HG03439 (cell line): ENCODE measurements around the gene ICAM2.
"Not testable (repeated sequence)": the region's sequence is repeated elsewhere in the genome, so short reads cannot be mapped to it uniquely, and the experiment has no call there.

Experiments used
- ATAC-seq: cut with Tn5 transposase; IDR thresholded peaks from one replicate; pipeline ENCODE4 v1.9.1; 2021; ENCODE audit warnings: mild to moderate bottlenecking, moderate library complexity; ENCODE audit not compliant: unreplicated experiment

ICAM2 gene

DNA sequence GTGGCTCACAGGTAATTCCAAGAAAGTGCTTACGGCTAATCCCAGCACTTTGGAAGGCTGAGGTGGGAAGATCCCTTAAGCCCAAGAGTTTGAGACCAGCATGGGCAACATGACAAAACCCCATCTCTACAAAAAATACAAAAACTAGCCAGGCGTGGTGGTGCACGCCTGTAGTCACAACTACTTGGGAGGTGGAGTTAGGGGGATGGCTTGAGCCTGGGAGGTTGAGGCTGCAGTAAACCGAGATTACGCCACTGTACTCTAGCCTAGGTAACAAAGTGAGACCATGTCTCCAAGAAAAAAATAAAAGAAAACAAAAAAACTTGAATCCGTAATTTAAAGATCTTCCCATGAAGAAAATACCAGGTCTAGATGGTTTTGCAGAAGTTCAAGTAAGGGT lies 5.0 kb downstream of the ICAM2 start:
- no peak for ATAC-seq

DNA sequence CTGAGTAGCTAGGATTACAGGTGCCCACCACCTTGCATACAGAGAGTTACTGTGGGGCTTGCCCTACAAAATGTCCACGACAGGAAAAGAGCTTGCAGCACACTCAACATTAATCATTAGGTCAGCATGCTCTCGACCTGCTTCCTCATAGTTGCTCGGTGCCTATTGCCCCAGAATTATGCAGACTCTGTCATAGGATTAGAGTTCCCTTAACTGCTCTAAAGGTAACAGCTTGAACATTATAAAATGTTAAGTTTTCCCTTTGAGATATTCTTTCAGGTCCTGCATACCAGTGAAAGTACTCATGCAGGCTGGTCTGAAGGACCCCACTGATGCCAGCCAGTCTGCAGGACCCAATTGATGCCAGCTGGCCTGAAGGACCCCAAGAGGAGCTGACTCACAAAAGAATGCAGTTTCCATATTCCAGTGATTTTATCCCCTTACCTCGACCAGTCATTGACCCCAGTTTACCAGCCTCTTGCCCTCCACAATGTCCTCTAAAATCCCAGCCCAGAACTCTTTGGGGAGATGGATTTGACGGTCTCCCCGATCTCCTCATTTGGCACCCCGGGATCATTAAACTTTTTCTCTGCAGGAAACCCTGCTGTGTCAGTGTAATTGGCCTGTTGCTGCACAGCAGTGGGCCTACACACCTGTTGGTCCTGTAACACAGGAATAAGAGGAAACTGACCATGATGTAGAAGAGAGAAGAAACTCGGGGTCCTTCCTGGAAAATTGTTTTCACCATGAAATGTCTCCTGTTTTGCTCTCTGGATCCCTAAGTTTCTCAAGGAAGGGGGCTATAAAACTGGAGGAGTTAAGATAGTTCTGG lies 10.6 kb downstream of the ICAM2 start:
- no peak for ATAC-seq

DNA sequence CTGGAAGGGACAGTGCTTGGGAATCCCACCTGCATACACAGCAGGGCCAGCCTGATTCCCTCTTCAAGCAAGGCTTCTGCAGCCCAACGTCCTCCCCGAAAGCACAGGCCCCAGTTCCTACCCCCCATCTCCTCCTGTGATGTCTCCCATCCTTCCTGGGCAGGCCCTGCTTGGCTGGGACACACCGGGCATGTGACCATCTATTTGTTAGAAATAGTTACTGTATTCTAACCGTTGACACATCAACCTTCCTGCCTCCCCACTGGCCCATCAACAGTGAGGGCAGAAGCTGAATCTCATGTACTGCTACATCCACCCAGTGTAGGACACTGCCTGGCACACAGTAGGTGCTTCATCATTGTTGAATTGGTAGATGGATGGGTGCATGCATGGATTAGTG lies 11.6 kb downstream of the ICAM2 start:
- no peak for ATAC-seq

DNA sequence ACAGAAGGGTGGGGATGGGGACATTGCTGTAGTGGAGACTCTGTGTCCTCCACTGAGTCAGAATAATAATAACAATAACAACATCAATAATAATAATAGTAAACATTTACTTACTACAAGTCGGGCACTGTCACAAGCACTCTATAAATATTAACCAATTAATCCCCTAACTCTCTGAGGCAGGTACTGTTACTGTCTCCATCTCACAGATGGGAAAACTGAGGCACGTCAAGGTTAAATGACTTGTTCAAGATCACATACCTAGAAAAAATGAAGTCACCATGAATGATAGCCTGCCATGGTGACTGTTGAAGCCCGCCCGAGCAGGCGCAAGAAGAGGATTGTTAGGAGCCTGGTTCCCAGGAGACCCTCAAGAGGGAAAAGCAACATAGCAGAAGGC lies 12.1 kb downstream of the ICAM2 start:
- no peak for ATAC-seq

DNA sequence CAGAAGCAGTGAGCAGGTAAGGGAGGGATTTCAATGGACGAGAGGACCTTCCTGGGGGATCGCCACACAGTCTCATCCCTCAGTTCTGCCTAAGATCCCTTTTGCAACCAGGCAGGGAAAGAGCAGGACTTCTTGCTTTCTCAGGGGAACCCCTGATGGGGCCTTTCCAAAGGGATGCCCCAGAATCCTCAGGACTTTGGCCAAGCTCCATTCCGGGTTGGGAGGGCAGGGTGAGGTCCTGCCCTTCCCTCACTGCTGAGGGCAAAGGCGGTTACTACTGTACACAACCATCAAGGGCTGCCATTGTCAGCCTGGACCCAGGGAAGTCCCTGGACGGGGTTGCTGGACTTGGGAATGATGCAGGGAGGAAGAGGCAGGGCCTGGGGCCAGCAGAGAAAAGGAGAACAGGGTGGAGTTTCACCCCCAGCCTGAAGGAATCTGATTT lies 12.6 kb downstream of the ICAM2 start:
- ATAC-seq: no peak

DNA sequence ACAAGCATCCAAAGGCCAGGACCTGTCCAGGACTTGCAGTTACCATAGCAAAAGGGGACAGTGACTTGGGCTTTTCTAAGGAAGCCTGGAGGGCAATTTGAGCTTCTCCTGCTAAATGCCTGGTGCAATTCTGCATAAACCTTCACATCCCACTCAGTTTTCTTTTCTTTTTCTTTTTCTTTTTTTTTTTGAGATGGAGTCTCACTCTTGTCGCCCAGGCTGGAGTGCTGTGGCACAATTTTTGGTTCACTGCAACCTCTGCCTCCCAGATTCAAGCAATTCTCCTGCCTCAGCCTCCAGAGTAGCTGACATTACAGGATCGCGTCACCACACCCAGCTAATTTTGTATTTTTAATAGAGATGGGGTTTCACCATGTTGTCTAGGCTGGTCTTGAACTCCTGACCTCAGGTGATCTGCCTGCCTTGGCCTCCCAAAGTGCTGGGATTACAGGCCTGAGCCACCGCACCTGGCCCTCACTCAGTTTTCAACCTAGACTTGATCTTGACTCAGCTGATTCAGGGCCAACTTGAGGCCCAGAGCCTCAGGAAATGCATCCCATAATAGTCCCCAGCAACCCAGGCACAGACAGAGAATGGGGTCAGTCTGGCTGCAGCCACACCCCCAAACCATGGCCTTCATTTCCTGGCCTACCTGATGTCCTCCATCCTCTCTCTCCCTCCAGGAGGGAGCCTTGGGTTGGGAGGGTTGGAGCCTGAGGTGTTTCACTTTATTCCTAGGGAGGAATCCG lies 13.2 kb downstream of the ICAM2 start:
- not testable (repeated sequence) for ATAC-seq

DNA sequence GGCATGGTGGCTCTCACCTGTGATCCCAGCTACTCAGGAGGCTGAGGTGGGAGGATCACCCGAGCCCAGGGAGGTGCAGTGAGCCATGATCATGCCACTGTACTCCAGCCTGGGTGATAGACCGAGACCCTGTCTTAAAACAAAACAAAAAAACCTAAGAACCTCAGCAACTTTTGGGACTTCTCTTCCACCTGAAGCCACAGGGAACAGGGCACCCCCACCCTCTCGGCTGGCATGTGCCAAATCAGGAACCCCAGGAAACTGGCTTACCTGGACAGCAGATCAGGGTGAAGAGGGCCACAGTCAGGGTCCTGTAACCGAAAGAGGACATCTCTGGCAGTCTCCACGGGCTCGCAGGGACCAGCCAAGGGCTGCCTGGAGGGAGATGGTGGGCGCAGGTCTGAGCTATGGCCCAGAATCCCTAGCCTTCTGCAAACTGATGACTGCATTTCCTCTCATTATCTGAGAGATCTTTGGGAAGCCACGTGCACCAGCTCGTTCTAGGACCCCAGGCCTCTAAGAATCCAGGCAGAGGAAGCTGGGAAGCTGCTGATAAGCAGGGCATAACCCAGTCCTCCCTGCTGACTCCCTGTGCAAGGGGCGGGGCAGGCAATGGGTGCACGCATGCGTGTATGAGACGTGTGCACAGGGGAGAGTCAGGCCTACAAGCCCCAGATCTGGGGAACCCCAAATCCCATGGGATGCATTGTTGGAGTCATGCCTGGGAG lies 13.9 kb downstream of the ICAM2 start:
- ATAC-seq: no peak

DNA sequence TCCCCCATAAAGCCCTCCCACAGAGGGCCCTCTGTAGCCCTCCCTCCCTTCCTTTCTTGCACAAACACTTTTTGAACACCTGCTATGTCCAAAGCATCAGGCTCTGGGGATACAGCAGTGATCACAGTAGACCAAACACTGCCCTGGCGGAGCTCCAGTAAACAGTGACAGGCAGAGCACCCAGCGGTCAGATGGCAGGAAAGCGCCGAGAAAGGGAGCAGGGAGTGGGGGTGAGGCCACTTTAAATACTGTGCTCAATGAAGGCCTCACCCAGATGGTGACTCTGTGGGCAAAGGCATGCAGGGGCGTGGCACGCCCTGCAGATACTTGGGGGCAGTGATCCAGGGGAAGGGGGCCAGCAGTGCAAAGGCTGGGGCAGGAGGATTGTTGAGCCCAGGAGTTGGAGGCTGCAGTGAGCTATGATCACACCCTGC lies 14.7 kb downstream of the ICAM2 start:
- ATAC-seq: no peak

DNA sequence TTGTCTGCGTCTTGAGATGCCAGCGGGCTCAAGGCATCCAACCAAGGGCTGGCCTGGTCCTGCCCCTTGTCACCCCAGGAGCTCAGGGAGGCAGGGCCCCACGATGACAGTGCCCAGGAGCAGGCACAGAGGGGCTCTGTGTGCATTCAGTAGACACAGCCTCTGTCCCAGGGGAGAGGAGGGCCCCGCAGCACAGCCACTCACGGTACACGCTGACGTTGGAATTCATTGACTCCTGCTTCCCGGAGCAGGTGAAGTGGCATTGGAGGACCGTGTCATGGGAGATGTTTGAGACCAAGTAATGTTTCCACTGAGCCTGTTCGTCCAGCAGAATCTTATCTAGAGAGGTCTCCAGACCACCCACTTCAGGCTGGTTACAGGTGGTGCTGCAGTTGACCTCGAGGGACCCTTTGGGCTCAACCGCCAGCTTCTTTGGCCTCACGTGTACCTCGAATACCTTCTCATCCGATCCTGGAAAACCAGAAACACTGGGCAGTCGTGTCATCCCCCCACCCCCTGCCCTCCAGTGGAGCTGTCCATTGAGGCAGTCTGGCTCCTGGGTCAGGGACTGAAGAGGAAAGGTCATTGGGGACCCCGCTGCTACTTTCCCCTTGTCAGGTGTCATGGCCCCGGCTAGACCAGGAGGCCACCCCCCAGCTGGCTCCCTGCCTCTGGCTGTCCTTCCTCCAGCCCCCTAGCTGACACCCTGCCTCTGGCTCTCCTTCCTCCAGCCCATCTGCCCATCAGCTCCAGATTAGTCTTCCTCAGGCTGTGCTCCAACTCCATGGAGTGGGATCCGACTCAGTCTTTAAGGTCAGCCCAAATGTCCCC lies 15.3 kb downstream of the ICAM2 start:
- no peak for ATAC-seq

DNA sequence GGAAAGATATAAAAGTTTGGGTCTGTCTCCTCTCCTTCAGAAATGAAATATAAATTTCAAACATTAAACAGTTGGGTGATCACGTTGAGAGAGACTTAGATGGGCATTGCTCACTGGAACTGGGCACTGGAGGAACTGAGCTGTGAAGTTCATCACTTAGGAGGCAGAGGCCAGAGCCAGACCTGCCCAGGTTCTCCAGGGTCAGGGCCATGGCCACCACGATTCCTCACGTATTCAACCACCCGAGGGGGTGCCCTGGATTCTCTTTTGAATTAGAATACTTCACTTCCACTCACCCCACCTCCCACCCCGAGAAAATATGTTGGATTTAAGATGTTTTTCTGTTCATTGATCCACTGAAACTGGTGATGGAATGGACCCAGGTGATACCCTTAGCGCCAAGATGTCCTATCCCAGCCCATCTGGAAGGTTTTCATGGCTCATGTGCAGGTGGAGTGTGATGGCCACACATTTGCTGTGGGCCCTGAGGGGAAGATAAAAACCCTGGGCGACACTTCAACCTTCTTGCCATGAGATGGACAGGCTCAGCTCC lies 16.1 kb downstream of the ICAM2 start:
- ATAC-seq: no peak

DNA sequence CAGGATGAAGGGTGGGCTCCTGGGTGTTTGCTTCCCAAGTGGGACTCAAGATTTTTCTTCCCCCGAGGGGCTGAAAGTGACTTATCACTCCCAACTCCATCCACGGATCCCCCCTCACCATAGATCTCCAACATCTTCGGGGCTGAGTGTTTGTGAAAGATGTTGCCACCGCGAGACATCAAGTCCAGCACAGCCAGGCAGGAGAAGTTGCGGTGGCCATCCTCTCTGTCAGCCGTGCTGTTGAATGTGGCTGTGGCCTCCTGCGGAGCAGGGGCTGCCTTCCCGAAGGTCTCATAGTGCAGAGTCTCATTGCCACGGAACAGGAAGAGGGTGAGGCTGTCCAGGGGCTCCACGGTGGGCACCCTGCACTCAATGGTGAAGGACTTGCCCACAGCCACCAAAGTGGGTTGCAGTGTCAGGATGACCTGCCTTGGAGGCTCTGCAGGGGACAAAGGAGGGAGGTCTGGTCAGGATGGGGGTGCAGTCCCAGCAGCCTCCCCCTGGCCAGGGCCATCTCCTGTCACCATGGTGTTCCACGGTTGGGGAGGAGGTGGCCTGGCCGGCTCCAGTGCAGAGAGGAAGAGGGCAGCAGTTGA lies 16.8 kb downstream of the ICAM2 start:
- ATAC-seq: no peak

DNA sequence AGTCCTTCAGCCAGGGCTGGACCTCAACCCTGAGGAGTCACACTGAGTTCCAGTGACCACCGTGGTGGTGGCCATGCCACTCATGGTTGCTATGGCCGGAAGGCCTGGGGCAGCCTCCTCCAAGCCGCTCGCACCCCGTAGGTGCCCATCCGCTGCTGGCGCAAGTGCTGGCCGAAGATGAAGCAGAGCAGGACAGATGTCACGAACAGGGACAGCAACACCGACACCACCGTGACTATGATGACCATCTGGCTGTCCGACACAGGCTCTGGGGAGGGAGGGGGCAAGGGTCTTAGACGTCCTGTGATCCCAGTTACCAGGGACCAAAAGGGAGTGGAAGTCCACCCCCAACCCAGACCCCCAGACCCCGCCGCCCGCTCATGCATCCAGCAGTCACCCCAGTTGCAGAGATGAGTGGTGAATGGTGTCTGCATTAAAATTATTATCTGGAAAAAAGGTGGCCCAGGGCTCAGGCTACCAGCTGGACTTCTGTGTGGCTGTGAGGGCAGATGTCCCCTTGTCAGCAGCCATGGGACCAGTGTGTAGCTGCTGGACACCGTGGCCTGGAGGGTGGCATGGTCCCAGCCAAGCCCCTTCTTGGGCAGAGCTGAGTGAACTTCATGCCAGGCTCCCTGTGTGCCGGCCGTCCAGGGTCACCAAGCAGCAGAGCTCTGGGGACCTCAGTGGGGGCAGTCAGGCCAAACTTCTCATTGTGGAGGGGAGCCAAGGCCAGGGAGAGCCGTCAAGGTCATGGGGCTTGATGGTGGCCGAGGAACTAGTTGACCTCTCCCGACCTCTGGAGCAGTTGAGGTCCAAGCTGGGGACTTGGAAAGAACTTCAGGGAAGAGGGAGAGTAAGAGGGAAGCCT lies 17.5 kb downstream of the ICAM2 start:
- ATAC-seq: no peak

DNA sequence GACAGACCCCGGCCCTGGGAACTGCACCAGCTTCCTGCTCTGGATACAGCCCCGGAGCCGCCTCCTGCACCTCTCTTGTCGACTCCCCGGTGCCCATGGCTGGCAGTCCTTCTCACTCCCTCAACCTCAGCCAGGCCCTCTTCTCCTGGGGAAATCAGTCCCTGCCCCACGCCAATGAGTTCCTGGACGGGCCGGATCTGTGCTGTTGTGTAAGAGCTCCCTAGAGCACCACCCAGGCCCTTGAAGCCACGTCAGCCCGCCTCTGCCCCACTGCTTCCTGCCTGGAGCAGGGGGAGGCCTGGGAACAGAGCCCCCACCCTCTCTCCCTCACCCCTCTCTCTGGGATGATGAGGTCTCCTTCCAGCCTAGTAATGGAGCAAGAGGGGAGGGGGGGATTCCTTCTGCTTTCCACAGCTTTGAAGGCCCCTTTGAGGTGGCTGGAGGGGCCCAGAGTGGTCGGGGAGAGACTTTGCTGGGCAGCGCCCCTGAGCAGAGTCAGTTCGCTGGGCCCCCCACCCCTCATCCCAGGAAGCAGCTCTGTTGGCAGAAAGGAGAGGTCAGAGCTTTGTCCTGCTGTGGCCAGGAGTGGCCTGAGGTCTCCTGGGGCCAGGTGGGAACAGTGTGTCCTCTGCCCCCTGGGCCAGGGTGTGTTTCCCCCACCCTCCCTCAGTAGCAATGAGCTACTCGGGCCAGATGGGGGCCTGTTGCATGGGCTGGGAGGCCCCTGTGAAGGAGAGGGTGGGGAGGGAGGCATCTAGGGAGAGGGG lies 18.5 kb downstream of the ICAM2 start:
- ATAC-seq: no peak

DNA sequence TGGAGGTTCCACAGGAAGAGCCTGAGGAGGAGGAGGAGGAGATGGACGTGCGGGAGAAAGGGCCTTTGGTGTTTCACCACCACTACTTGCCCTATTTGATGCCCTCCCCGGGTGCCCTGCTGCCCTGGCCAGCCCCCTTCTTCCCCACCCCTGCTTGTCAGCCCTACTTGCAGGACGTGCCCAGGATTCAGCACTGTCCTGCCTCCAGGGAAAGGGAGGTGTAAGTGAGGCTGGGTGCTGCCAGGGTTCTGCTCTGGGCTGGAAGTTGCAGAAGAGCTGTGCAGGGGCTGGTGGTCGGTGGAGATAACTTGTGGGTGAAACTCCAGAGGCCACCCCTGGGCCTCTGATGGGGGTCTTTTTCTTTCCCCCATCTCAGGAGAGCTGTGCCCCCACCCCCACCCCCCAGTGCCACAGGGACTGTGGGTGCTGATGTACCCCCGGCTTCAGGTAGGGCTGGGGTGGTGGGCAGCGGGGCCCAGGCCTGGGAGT lies 19.3 kb downstream of the ICAM2 start:
- ATAC-seq: no peak

DNA sequence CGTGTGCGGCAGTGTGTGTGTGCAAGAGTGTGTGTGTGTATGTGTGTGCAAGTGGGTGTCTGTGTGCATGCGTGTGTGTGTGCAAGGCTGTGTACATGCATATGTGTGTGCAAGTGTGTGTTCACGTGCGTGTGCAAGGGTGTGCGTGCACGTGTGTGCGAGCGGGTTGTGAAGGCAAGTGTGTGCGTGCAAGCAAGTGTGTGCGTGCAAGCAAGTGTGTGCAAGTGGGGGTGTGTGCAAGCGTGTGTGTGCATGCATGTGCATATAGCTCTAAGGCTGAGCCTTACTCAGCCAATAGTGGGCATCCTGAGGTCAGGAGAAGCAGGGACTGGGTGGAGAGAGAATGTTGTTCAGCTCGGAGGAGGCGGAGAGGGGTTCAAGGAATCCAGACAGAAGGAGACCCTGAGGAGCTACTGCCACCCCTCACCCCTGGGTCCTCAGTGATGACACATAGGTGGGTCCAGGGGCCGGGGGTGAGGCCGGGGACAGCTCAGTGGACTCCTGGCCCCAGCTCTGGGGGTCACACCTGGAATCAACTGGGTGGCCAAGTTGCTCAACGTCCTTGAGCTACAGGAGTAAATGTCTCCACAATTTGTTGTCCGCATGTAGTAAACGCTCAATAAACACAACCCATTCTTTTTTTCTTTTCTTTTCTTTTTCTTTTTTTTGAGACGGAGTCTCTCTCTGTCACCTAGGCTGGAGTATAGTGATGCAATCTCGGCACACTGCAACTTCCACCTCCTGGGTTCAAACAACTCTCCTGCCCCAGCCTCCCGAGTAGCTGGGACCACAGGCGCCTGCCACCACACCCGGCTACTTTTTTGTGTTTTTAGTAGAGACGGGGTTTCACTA lies 20.5 kb downstream of the ICAM2 start:
- ATAC-seq: no peak

DNA sequence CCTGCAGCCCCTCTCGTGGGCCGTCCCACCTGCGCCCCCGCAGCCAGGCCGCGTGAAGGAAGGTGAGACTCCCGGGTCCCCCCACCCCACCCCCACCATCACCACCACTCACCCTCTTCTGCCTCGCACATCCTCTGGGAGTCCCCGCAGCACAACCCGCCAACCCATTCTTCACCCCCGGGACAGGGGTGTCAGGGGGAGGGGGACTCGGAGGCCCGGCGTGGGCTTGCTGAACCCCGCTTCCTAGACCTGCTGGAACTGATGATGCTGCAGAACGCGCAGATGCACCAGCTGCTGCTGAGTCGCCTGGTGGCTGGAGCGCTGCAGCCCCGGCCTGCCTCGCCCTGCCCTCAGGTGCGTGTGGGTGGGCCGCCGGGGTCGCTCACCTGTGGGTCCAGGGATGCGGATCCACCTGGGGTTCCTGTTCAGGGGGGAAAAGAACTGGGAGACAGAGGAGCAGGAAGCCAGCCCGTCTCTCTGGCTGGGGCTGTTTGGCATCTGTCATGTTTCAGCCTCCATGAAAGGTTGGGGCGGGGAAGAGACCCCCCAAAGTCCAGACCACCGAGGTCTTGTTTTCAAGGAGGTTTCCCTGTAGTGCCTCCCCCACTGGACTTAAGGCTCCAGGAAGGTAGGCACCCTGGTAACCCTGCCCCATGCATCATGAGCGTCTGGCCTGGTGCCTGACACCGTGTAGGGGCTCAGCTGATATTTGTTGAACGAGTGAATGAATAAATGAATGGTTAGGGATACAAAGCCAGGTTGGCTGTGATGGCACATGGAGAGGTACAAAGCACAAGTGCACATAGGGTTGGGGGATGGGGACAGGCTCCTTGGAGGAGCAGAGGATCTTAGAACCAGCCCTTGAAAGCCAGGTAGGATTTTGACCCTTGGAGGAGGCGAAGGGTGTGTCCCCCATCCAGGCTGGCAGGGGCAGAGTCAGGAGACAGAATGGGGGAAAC lies 21.4 kb downstream of the ICAM2 start:
- no peak for ATAC-seq
